Kidney (tissue), 22 donors: Measurements from ENCODE around the gene ZNF69. TPM values are rescaled to one million over a fixed set of nuclear protein-coding genes. Genes with fewer than 3 reads are reported as not detected.
A peak's percentile ranks its signal among the peaks of the same experiment; 100 is the strongest.
"Not testable (repeated sequence)": the region's sequence is repeated elsewhere in the genome, so short reads cannot be mapped to it uniquely, and the experiment has no call there.

Source experiments
- DNase-seq, 5 donors: peaks; one replicate each; pipeline ENCODE4 v3.0.0-alpha.2; 2013 to 2020
- FAIRE-seq: peaks from 2 replicates; lab custom pipeline; 2012; peaks lifted over from hg19 to GRCh38; lab: Jason Lieb, UNC
- H3K27ac ChIP-seq, 2 donors: one replicate each; pipeline ENCODE4 v1.7.0; 2013; ENCODE audit warnings: low read depth in 2 of 2, low read length in 2 of 2, inconsistent platforms in 1 of 2
- H3K27me3 ChIP-seq: one replicate; pipeline ENCODE4 v1.7.1; 2013; ENCODE audit warnings: low read length, inconsistent platforms; ENCODE audit not compliant: control insufficient read depth, insufficient read depth
- H3K36me3 ChIP-seq, 3 donors: one replicate each; pipeline versions ENCODE4 v1.7.0 to v1.7.1; 2013; ENCODE audit warnings: low read length in 3 of 3, control low read depth in 1 of 3, inconsistent platforms in 1 of 3; ENCODE audit not compliant: insufficient read depth in 3 of 3, control insufficient read depth in 2 of 3
- H3K4me1 ChIP-seq, 3 donors: one replicate each; pipeline versions ENCODE4 v1.7.0 to v1.7.1; 2013; ENCODE audit warnings: low read length in 3 of 3, inconsistent platforms in 1 of 3, low read depth in 1 of 3; ENCODE audit not compliant: control insufficient read depth in 2 of 3, insufficient read depth in 2 of 3
- H3K4me3 ChIP-seq, 3 donors: one replicate each; pipeline versions ENCODE4 v1.7.0 to v1.8.1; 2013; ENCODE audit warnings: low read length in 3 of 3, control low read depth in 1 of 3, inconsistent platforms in 1 of 3
- H3K9ac ChIP-seq, 3 donors: one replicate each; pipeline versions ENCODE4 v1.7.0 to v1.7.1; 2013; ENCODE audit warnings: low read length in 3 of 3, control low read depth in 1 of 3, inconsistent platforms in 1 of 3
- H3K9me3 ChIP-seq, 3 donors: one replicate each; pipeline versions ENCODE4 v1.7.0 to v1.7.1; 2013; ENCODE audit warnings: low read length in 3 of 3, control low read depth in 1 of 3, inconsistent platforms in 1 of 3; ENCODE audit not compliant: control insufficient read depth in 2 of 3, insufficient read depth in 1 of 3
- intact Hi-C: fragments of 100-400 bp; cut with DNase I; formaldehyde crosslinking; loops from one replicate; pipeline ENCODE4 v1.11.1; 2022
- long read RNA-seq, 10 donors: library from polyadenylated mRNA in 1 of 10; unstranded in 1 of 10; transcript quantifications; one replicate each; pipeline ENCODE4 v2.0.0 and lab custom pipeline, GENCODE V29; 2021 to 2026
- polyA plus RNA-seq: library from polyadenylated mRNA; stranded (reverse); fragments of 350-450 nt; fragmentation: Illumina TruSeq; extraction: RNeasy Lipid Tissue Mini Kit (QIAGEN cat#74804); gene quantifications from one replicate; pipeline ENCODE4 v1.2.3, GENCODE V29; 2014; ENCODE audit warnings: low read depth, low replicate concordance; ENCODE audit not compliant: insufficient read depth
- total RNA-seq: library from RNA; stranded (reverse); fragmentation: NEBNext Ultra II Directional; extraction: Animal tissue kit (Norgen Biotek cat#: 25700); gene quantifications from one replicate; pipeline ENCODE4 v1.2.1, GENCODE V29; 2021
- TF ChIP-seq, protein P1 (sequence below): IDR thresholded peaks from 3 replicates; pipeline ENCODE4 v1.5.1; 2012; ENCODE audit warnings: mild to moderate bottlenecking, moderate library complexity, borderline replicate concordance; ENCODE audit not compliant: insufficient read depth; ENCODE audit errors: extremely low read depth
- donor health status: control.
- donor health status: control.
- donor health status: control.
- donor health status: control.
- donor health status: control.
- donor health status: DM: yes; HTN: yes; CAD: no.
- donor health status: Normal renal cell carcinoma (clear cell type).

Gene ZNF69
- total RNA-seq (16.4 TPM), polyA plus RNA-seq (7.8 TPM)
- long read RNA-seq, donor 1, partial matches to known transcripts = 0 of 1 reads
- long read RNA-seq, donor 1, other reads (novel, unspliced or antisense) = 0 of 1 reads
- long read RNA-seq, donor 2, partial matches to known transcripts = 0 of 2 reads
- long read RNA-seq, donor 2, other reads (novel, unspliced or antisense) = 0 of 2 reads
- long read RNA-seq, donor 3, partial matches to known transcripts = 0 of 3 reads
- long read RNA-seq, donor 3, other reads (novel, unspliced or antisense) = 0 of 3 reads
- long read RNA-seq, donor 4, partial matches to known transcripts = 0 of 1 reads
- long read RNA-seq, donor 4, other reads (novel, unspliced or antisense) = 0 of 1 reads
- long read RNA-seq, donor 5 = 0 reads
- long read RNA-seq, donor 6, partial matches to known transcripts = 0 of 3 reads
- long read RNA-seq, donor 6, other reads (novel, unspliced or antisense) = 0 of 3 reads
- long read RNA-seq, donor 7, transcript ZNF69-202 (4 exons, 2,010 nt) = major isoform, 7 of 16 reads
- long read RNA-seq, donor 7, partial matches to known transcripts = 0 of 16 reads
- long read RNA-seq, donor 7, other reads (novel, unspliced or antisense) = 5 of 16 reads
- long read RNA-seq, donor 8, partial matches to known transcripts = 5 of 6 reads
- long read RNA-seq, donor 8, other reads (novel, unspliced or antisense) = 0 of 6 reads
- long read RNA-seq, donor 9 = 0 reads
- long read RNA-seq, donor 10 = 0 reads

DNA sequence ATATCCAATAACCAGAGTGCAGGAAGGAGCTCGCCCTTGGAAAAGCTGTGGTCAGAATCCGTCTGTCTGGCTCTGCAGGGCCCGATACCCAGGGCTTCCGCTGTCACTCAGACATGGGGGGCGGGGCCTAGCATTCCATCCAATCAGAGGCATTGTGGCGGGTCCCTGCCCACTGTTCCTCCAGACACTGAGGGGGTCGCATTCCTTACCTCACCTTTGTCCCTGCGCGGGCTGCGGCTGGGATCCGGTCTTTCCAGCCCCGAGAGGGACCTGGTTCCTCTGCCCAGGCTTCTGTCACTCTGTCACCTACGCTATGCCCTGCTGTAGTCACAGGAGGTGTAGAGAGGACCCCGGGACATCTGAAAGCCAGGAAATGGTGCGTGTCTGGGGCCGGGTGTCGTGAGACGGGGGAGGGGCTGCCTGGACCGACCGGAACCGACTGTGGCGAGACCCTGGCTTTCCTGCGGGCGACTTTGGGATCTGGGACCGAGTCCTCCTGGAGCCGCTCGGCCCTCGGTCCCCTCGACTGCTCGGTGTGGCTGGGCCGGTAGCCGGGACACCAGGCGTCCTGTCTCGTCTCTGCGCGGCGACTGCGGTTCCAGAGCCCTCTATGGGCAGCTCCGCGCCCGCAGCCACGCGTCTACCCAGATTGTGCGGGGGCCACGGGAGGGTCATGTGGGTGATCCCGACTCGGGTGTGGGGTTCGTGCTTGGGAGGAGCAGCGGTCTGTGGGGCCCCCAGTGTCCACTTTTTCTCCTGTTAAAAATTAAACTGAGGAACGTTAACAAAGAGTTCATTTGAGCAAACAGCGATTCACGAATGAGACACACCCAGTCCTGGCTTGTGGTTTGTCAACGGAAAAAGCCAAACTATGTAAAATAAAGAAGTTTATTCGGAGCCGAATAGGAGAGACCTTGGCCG is at the start of gene ZNF69:
ZNF69 (plus strand) TSS at position 172 of the 921 bp plus-strand sequence; CDS start at position 314, 142 bp downstream.
- H3K27me3 ChIP-seq = no peaks in the 10 kb centered on the region
- TF ChIP-seq, protein P1, sequence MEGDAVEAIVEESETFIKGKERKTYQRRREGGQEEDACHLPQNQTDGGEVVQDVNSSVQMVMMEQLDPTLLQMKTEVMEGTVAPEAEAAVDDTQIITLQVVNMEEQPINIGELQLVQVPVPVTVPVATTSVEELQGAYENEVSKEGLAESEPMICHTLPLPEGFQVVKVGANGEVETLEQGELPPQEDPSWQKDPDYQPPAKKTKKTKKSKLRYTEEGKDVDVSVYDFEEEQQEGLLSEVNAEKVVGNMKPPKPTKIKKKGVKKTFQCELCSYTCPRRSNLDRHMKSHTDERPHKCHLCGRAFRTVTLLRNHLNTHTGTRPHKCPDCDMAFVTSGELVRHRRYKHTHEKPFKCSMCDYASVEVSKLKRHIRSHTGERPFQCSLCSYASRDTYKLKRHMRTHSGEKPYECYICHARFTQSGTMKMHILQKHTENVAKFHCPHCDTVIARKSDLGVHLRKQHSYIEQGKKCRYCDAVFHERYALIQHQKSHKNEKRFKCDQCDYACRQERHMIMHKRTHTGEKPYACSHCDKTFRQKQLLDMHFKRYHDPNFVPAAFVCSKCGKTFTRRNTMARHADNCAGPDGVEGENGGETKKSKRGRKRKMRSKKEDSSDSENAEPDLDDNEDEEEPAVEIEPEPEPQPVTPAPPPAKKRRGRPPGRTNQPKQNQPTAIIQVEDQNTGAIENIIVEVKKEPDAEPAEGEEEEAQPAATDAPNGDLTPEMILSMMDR = peak; percentile 16
- DNase-seq (peak; percentile 94 to 97 (median 97)), FAIRE-seq (no peak)
- intact Hi-C loops = no loop called here
- H3K9me3 ChIP-seq = peaks cover 0 to under 1% (median 0%) of the 10 kb centered on the region in 3 donors
- peak within 1 kb of the TSS; percentile 88 to 95 for H3K27ac ChIP-seq
- peak within 1 kb of the TSS; percentile 8 to 62 (median 62) for H3K9ac ChIP-seq
- H3K4me1 ChIP-seq = peaks cover 0 to 7% (median 0%) of the 10 kb centered on the region in 3 donors
- H3K36me3 ChIP-seq = peaks cover 0 to 2% (median 0%) of the 10 kb centered on the region in 3 donors
- peak within 1 kb of the TSS; percentile 56 to 82 (median 79) for H3K4me3 ChIP-seq

GRCh38 chr19:11843722-11844121 is 43.9 kb upstream of the ZNF69 start:
- intact Hi-C loops = no loop called here
- Histone ChIP-seq H3K27ac (no peak overlapping the region), H3K36me3 (no peaks in the 10 kb centered on the region), H3K9me3 (no peaks in the 10 kb centered on the region), H3K9ac (no peak overlapping the region), H3K4me1 (peaks cover 0 to 3% (median 0%) of the 10 kb centered on the region in 3 donors), H3K4me3 (no peak overlapping the region), H3K27me3 (no peaks in the 10 kb centered on the region)
- no peak for FAIRE-seq
- DNase-seq = peak in 4 of 5 donors; percentile 39 to 79 (median 62)
- TF ChIP-seq, protein P1 = no peak

DNA sequence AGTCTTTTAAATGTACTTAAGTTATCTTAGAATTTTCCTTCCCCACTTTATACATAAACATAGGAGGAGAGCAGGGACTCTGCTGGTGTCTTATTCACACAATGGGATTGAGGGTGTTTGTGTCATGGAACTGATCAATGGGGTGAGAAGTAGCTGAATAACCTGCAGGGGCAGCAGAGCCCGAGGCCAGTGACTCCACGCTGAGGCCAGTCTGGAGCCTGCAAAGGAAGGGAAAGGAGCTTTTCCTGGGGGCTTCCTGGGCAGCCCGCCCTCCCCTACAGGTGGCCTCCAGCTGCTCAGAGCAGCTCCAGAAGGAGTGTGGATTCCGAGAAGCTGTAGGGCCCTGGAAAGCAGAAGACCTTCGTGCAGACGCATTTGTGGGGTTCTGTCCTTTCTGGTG is 40.0 kb upstream of the ZNF69 start:
- intact Hi-C loops, H3K27me3 ChIP-seq, H3K27ac ChIP-seq, H3K4me1 ChIP-seq, FAIRE-seq, H3K36me3 ChIP-seq, H3K9ac ChIP-seq, H3K9me3 ChIP-seq, H3K4me3 ChIP-seq: not testable (repeated sequence)
- DNase-seq = peak in 1 of 5 donors; percentile 11
